ENCODE data around the gene NRDE2.

Gene NRDE2

DNA sequence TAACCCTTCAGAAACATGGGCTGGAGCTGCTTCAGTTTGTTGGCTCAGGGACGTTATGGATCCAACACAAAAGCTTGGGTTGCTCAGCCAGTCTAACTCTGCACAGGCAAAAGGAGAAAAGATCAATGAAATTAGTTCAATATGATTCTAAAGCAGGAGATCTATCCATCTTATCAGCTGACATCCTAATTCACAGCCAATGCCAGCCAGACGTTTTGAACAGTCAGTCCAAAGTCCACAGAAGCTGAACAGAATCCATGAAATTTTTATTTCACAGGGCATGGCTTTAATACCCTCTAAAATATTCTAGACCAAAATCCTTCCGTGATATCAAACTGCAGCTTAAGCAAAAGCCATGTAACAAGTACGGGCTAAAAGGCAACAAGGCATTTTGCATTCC, 13.7 kb downstream of the NRDE2 start:
- H3K27ac ChIP-seq = no peak overlapping the region
- TF ChIP-seq CTCF (conservative IDR thresholded peaks at IDR 0.05) (no peak), ZFX (IDR thresholded peaks at IDR 0.05) (no peak)

DNA sequence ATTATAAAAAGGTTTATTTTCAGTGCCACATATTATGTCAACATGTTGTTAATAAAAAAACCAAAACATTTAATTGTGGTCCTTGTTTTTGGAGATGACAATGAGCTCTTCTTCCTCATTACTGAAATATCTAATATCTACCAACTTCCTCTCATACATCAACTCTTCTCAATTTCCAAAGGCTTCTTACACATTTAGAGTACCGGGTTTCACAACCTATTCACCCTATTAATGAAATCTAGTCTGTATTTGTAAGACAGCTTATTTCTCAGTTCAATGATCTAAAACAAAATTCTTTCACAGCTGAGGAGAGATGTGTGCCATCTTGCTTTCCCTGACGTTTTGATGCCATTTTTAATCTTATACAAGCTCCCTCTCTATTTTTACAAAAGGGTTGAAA, 14.5 kb downstream of the NRDE2 start:
- no peak overlapping the region for H3K27ac ChIP-seq

DNA sequence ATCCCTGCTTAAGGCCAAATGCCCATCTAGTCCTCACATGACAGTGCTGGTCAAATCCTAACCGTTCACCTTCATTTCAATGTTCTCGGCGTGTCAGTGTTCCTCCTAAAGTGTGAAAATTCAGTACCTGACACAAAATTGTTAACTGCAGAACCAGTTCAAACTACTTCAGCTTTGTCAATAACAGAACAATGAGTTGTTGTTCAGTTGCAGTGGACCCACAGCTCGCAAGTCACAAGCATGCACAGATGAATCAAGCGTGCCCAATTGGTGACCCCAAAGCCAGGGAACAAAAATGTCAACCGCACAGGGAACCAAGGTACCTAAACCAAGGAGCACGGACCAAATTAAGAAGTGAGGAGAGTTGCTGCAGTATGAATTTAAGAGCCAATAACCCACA, 23.2 kb downstream of the NRDE2 start:
- TF ChIP-seq CTCF (conservative IDR thresholded peaks at IDR 0.05) (no peak), ZFX (IDR thresholded peaks at IDR 0.05) (no peak)
- no peak overlapping the region for H3K27ac ChIP-seq

More for the DNA sequence above, 14.5 kb downstream of the NRDE2 start:
- TF ChIP-seq CTCF (conservative IDR thresholded peaks at IDR 0.05) (no peak), ZFX (IDR thresholded peaks at IDR 0.05) (no peak)

DNA sequence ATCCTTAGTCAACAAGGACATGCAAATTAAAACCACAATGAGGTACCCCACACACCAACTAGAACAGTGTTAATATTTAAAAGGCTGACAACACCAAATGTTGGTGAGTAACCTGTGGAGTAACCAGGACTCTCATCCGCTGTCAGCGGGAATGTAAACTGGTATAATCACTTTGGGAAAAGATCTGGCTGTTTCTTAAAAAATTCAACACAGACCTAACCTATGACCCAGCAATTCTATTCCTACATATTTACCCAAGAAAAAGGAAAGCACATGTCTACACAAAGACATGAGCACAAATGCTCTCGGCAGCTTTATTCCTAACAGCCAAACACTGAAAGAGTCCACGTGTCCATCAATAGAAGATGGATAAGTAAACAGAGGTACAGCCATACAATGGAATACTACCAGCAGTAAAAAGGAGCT, 26.6 kb downstream of the NRDE2 start:
- no peak overlapping the region for H3K27ac ChIP-seq
- no peak for TF ChIP-seq ZFX (IDR thresholded peaks at IDR 0.05)

DNA sequence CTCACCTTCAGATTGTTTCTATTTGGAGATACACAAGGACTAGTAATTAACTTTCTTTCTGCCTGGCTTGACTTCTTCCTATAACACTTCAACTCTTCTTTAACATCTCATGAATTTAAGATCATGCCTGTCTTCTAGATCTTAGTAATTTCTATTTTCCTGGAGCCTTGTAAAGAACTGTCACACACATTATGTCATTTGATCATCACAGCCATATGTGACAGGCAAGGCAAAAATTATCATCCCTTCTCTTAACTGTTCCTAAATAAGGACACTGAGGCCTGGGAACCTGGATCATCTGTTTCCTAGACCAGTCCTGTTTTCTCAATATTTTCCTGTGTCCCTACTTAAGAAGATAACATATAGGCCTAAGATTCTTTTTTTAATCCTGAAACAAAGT, 27.2 kb downstream of the NRDE2 start:
- no peak for TF ChIP-seq CTCF (conservative IDR thresholded peaks at IDR 0.05)
- TF ChIP-seq ZFX (IDR thresholded peaks at IDR 0.05) = no peak
- H3K27ac ChIP-seq = no peak overlapping the region

GRCh38 chr14:90303473-90303872, 28.3 kb downstream of the NRDE2 start:
- H3K27ac ChIP-seq = no peak overlapping the region
- no peak for TF ChIP-seq CTCF (conservative IDR thresholded peaks at IDR 0.05)

DNA sequence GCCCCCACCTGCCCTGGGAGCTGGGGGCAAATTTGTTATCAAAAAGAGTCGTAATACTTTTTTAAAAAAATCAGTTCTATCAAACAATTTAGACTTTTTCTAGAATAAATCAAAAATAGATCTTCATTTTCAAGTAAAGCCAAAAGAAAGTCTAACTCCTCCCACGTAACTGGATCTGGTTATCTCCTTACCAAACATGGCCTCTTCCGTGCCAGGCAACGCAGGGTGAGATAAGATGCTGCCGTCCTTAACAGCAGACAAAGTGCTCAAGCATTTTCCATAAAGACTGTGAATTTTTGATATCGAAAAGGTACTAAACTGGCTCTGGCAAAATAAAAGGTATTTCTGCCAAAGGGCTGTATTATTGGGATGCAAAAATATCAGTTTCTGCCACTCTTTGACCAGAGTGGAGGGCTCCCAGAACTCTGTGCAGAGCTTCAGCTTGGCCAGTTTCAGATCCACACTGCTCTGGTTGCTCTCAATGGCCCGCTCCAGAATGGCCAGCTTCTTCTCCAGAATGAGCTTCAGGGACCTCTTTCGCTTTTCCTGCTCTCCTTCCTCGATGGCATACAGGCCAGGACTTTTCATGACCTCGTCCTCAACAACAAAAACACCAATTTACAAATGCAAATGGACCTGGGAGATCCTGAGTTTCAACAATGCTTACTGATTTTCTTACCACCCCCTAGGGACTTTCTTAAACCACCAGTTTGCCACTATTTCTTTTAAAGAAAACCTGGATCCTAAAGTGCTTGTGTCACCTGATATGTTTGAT, 29.0 kb downstream of the NRDE2 start:
- H3K27ac ChIP-seq = no peak overlapping the region
- TF ChIP-seq ZFX (IDR thresholded peaks at IDR 0.05) (no peak), CTCF (conservative IDR thresholded peaks at IDR 0.05) (no peak)

- no peak overlapping the region for H3K27ac ChIP-seq
- TF ChIP-seq CTCF (conservative IDR thresholded peaks at IDR 0.05) (peak; percentile 78), ZFX (IDR thresholded peaks at IDR 0.05) (no peak)
These were observed 30.1 kb downstream of the NRDE2 start for GRCh38 chr14:90301668-90302090.
